Nephron progenitor cell (in vitro differentiated cells): ENCODE measurements around the gene NAA80.

Experiments
- DNase-seq: peaks from one replicate; pipeline ENCODE4 v3.0.0; 2021
- H3K27ac Mint-ChIP-seq: 2 replicates; pipeline ENCODE4 v1.8.0; 2021; ENCODE audit warnings: mild to moderate bottlenecking, moderate library complexity, mixed read lengths
- H3K27me3 Mint-ChIP-seq: 2 replicates; pipeline ENCODE4 v1.8.0; 2021; ENCODE audit warnings: mild to moderate bottlenecking, low read depth, mixed read lengths; ENCODE audit not compliant: poor library complexity
- H3K36me3 Mint-ChIP-seq: 2 replicates; pipeline ENCODE4 v1.8.0; 2021; ENCODE audit warnings: low read depth, mixed read lengths
- H3K4me1 Mint-ChIP-seq: 2 replicates; pipeline ENCODE4 v1.8.0; 2021; ENCODE audit warnings: mixed read lengths
- H3K4me3 Mint-ChIP-seq: 2 replicates; pipeline ENCODE4 v1.8.0; 2021; ENCODE audit warnings: mild to moderate bottlenecking, moderate library complexity, mixed read lengths
- H3K9me3 Mint-ChIP-seq: 2 replicates; pipeline ENCODE4 v1.8.0; 2021; ENCODE audit warnings: mild to moderate bottlenecking, moderate library complexity, mixed read lengths
- TF ChIP-seq, protein P1 (sequence below): fragments of 200-600 bp; sonication (generic); IDR thresholded peaks from 2 replicates; pipeline ENCODE4 v1.5.0; 2021; ENCODE audit warnings: antibody characterized with exemption

The NAA80 gene

DNA sequence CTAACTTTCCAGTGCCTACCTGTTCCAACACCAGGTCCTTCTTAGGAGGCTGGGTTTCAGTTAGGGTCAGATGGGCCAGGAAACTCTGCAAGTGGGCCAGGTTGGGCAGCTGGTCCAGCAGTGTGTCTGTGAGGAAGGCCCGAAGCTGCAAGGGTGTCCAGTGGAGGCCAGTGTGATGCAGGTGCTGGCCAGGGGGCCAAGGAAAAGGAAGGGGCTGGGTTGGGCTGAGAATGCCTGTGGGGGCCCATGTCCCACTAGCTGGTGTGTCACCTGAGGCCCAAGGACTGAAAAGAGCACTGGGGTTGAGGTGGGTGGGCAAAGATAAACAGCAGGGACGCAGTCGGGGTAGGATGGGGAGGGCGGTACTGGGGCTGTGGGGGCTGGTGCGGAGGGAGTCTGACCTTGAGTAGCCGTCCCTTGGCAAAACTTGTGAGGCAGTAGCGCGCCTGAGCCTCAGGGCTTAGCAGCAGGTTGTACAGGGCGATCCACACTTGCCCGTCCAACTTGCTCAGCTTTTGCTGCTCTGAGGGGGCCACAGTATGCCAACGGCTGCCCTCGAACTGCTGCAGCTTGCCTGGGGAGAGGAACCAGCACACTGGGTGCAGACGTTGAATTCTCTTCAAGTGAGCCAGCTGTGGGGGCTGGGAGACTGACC, 42.9 kb upstream of the NAA80 start:
- Mint-ChIP-seq H3K4me3 (no peak overlapping the region), H3K27ac (no peak overlapping the region), H3K36me3 (no peaks in the 10 kb centered on the region), H3K9me3 (peaks cover 4% of the 10 kb centered on the region), H3K27me3 (peaks cover 92% of the 10 kb centered on the region), H3K4me1 (peaks cover 29% of the 10 kb centered on the region)
- DNase-seq: no peak
- TF ChIP-seq, protein P1, sequence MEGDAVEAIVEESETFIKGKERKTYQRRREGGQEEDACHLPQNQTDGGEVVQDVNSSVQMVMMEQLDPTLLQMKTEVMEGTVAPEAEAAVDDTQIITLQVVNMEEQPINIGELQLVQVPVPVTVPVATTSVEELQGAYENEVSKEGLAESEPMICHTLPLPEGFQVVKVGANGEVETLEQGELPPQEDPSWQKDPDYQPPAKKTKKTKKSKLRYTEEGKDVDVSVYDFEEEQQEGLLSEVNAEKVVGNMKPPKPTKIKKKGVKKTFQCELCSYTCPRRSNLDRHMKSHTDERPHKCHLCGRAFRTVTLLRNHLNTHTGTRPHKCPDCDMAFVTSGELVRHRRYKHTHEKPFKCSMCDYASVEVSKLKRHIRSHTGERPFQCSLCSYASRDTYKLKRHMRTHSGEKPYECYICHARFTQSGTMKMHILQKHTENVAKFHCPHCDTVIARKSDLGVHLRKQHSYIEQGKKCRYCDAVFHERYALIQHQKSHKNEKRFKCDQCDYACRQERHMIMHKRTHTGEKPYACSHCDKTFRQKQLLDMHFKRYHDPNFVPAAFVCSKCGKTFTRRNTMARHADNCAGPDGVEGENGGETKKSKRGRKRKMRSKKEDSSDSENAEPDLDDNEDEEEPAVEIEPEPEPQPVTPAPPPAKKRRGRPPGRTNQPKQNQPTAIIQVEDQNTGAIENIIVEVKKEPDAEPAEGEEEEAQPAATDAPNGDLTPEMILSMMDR: no peak

DNA sequence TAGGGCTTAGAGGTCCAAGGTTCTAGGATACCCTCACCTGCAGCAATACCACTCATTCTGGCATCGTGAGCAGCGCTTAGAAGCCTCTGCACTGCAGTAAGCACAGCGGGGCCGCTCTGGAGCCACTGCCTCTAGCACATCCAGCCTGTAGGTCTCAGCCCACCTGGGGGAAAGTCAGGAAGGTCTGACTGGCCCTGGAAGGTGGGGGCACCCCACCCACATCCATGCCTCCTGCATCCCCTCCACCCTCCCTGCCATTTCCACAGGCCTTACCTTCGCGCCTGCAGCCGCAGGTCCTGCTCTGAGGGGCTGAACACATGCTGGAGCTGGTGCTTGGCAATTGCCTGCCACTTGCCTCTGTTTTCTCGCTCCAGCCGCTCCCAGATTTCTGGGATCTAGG, 42.3 kb upstream of the NAA80 start:
- Mint-ChIP-seq H3K4me1 (peaks cover 32% of the 10 kb centered on the region), H3K27me3 (peaks cover 89% of the 10 kb centered on the region), H3K36me3 (no peaks in the 10 kb centered on the region), H3K9me3 (peaks cover 4% of the 10 kb centered on the region), H3K27ac (no peak overlapping the region), H3K4me3 (no peak overlapping the region)
- TF ChIP-seq, protein P1: no peak
- no peak for DNase-seq

DNA sequence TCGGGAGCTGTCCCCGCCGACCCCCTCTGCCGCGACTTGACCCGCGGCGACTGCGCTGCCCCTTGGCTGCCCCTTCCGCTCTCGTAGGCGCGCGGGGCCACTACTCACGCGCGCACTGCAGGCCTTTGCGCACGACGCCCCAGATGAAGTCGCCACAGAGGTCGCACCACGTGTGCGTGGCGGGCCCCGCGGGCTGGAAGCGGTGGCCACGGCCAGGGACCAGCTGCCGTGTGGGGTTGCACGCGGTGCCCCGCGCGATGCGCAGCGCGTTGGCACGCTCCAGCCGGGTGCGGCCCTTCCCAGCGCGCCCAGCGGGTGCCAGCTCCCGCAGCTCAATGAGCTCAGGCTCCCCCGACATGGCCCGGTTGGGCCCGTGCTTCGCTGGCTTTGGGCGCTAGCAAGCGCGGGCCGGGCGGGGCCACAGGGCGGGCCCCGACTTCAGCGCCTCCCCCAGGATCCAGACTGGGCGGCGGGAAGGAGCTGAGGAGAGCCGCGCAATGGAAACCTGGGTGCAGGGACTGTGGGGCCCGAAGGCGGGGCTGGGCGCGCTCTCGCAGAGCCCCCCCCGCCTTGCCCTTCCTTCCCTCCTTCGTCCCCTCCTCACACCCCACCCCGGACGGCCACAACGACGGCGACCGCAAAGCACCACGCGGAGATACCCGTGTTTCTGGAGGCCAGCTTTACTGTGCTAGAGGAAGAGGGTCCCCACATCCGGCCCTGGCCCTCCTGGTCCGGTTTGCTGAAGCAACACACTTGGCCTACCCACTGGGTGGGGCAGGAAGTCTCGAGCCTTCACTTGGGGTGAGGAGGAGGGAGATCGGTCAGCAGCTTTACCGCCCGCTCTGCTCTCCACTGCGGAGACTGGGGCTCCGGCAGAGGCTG, 41.5 kb upstream of the NAA80 start, which contains the start of gene RASSF1:
Gene RASSF1, minus strand, starts transcription at position 389 of the 882 bp plus-strand sequence. Its CDS starts 31 bp downstream, at position 358.
- Mint-ChIP-seq H3K36me3 (no peaks in the 10 kb centered on the region), H3K9me3 (peaks cover 4% of the 10 kb centered on the region), H3K27ac (no peak within 1 kb of the TSS), H3K4me3 (peak within 1 kb of the TSS; percentile 61), H3K27me3 (peaks cover 80% of the 10 kb centered on the region), H3K4me1 (peaks cover 36% of the 10 kb centered on the region)
- no peak for DNase-seq
- TF ChIP-seq, protein P1: no peak

GRCh38 chr3:50340147-50340447, 40.9 kb upstream of the NAA80 start:
- peaks cover 4% of the 10 kb centered on the region for H3K9me3 Mint-ChIP-seq
- TF ChIP-seq, protein P1: no peak
- no peaks in the 10 kb centered on the region for H3K36me3 Mint-ChIP-seq
- peaks cover 74% of the 10 kb centered on the region for H3K27me3 Mint-ChIP-seq
- no peak for DNase-seq
- H3K27ac Mint-ChIP-seq: no peak overlapping the region
- H3K4me1 Mint-ChIP-seq: peaks cover 41% of the 10 kb centered on the region
- H3K4me3 Mint-ChIP-seq: peak overlapping the region; percentile 25

GRCh38 chr3:50339485-50340146, 40.4 kb upstream of the NAA80 start:
- peaks cover 43% of the 10 kb centered on the region for H3K4me1 Mint-ChIP-seq
- DNase-seq: no peak
- peaks cover 4% of the 10 kb centered on the region for H3K9me3 Mint-ChIP-seq
- peak overlapping the region; percentile 61 for H3K4me3 Mint-ChIP-seq
- TF ChIP-seq, protein P1: no peak
- peaks cover 69% of the 10 kb centered on the region for H3K27me3 Mint-ChIP-seq
- H3K36me3 Mint-ChIP-seq: no peaks in the 10 kb centered on the region
- no peak overlapping the region for H3K27ac Mint-ChIP-seq
